Measurements from ENCODE around the gene CITED2.

- TF ChIP-seq CTCF (IDR thresholded peaks at IDR 0.05) (no peak), EP300 (IDR thresholded peaks at IDR 0.05) (no peak), POLR2A (IDR thresholded peaks at IDR 0.05) (no peak)
Measured at GRCh38 chr6:139325125-139325524, 49.3 kb downstream of the CITED2 start.
